PFSK-1 (cell line): ENCODE measurements around the gene CELF4.

ENCODE experiments used
- FOXP2 ChIP-seq: optimal IDR thresholded peaks from 2 replicates; pipeline ENCODE3; 2011; ENCODE audit warnings: borderline replicate concordance, control low read depth, inconsistent platforms; ENCODE audit not compliant: insufficient read depth; ENCODE audit errors: extremely low read length, extremely low read depth
- POLR2AphosphoS5 ChIP-seq: IDR thresholded peaks from 2 replicates; pipeline ENCODE4 v1.6.1; 2012; ENCODE audit warnings: low read depth, mild to moderate bottlenecking, control low read depth, low read length, moderate library complexity
- SIN3A ChIP-seq: IDR thresholded peaks from 2 replicates; pipeline ENCODE4 v1.6.1; 2012; ENCODE audit warnings: mild to moderate bottlenecking, low read length, moderate library complexity, borderline replicate concordance; ENCODE audit not compliant: insufficient read depth
- TAF1 ChIP-seq: IDR thresholded peaks from 2 replicates; pipeline ENCODE4 v1.6.1; 2012; ENCODE audit warnings: low read length, control low read depth, borderline replicate concordance; ENCODE audit not compliant: insufficient read depth
- TF ChIP-seq, protein P1 (sequence below), 2 experiments: IDR thresholded peaks; 2 replicates each; pipeline versions ENCODE4 v1.6.1 to v1.8.0; 2011 to 2012; ENCODE audit warnings: low read depth in 2 of 2, low read length in 2 of 2, control low read depth in 1 of 2, inconsistent platforms in 1 of 2, mild to moderate bottlenecking in 1 of 2, moderate library complexity in 1 of 2; ENCODE audit not compliant: insufficient read depth in 1 of 2

The CELF4 gene

DNA sequence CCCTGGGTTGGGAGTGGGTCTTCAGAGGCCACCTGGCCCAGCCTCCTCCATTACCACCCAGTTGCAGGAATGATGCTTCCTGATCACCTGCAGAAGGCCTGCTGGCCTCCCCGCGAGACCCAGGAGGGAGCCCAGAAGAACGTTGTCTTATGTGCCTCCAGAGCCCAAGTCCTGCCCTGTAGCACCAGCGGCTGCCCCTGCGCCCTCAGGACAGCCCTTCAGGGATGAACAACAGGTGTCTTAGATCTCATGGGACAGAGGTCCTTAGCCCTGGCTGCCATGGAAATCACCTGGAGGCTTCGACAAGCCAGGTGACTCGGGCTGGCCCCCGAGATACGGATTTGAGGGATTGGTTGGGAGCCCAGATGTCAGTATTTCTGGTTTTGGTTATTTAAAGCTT lies 278.8 kb downstream of the CELF4 start:
- no peak for TF ChIP-seq FOXP2
- TF ChIP-seq SIN3A, result no peak
- TF ChIP-seq TAF1, result no peak
- TF ChIP-seq, protein P1, sequence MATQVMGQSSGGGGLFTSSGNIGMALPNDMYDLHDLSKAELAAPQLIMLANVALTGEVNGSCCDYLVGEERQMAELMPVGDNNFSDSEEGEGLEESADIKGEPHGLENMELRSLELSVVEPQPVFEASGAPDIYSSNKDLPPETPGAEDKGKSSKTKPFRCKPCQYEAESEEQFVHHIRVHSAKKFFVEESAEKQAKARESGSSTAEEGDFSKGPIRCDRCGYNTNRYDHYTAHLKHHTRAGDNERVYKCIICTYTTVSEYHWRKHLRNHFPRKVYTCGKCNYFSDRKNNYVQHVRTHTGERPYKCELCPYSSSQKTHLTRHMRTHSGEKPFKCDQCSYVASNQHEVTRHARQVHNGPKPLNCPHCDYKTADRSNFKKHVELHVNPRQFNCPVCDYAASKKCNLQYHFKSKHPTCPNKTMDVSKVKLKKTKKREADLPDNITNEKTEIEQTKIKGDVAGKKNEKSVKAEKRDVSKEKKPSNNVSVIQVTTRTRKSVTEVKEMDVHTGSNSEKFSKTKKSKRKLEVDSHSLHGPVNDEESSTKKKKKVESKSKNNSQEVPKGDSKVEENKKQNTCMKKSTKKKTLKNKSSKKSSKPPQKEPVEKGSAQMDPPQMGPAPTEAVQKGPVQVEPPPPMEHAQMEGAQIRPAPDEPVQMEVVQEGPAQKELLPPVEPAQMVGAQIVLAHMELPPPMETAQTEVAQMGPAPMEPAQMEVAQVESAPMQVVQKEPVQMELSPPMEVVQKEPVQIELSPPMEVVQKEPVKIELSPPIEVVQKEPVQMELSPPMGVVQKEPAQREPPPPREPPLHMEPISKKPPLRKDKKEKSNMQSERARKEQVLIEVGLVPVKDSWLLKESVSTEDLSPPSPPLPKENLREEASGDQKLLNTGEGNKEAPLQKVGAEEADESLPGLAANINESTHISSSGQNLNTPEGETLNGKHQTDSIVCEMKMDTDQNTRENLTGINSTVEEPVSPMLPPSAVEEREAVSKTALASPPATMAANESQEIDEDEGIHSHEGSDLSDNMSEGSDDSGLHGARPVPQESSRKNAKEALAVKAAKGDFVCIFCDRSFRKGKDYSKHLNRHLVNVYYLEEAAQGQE (IDR thresholded peaks at IDR 0.05; ENCODE audit: insufficient read depth in 1 of 2, low read depth in 2 of 2, low read length in 2 of 2), result no peak
- no peak for TF ChIP-seq POLR2AphosphoS5

- TF ChIP-seq TAF1, result no peak
- TF ChIP-seq, protein P1 (IDR thresholded peaks at IDR 0.05; ENCODE audit: insufficient read depth in 1 of 2, low read depth in 2 of 2, low read length in 2 of 2), result no peak
- no peak for TF ChIP-seq SIN3A
- TF ChIP-seq FOXP2, result no peak
- TF ChIP-seq POLR2AphosphoS5, result no peak
These were observed 279.8 kb downstream of the CELF4 start for GRCh38 chr18:37285825-37286224.

GRCh38 chr18:37284260-37284659 lies 281.3 kb downstream of the CELF4 start:
- TF ChIP-seq FOXP2, result no peak
- no peak for TF ChIP-seq TAF1
- TF ChIP-seq, protein P1 (IDR thresholded peaks at IDR 0.05; ENCODE audit: insufficient read depth in 1 of 2, low read depth in 2 of 2, low read length in 2 of 2), result no peak

GRCh38 chr18:37282386-37283037 lies 283.1 kb downstream of the CELF4 start:
- TF ChIP-seq POLR2AphosphoS5 (no peak), FOXP2 (no peak), TAF1 (no peak), SIN3A (no peak)
- TF ChIP-seq, protein P1 (IDR thresholded peaks at IDR 0.05; ENCODE audit: insufficient read depth in 1 of 2, low read depth in 2 of 2, low read length in 2 of 2), result no peak

- TF ChIP-seq SIN3A, result no peak
- no peak for TF ChIP-seq TAF1
- no peak for TF ChIP-seq FOXP2
- no peak for TF ChIP-seq POLR2AphosphoS5
- TF ChIP-seq, protein P1 (IDR thresholded peaks at IDR 0.05; ENCODE audit: insufficient read depth in 1 of 2, low read depth in 2 of 2, low read length in 2 of 2), result no peak
These were observed 284.8 kb downstream of the CELF4 start for GRCh38 chr18:37280701-37281393.
